ENCODE measurements around the gene RBCK1. TPM values are rescaled to one million over a fixed set of nuclear protein-coding genes. Genes with fewer than 3 reads are reported as not detected.

The RBCK1 gene
- total and polyA plus RNA-seq, 11 donors: 37.0 to 77.7 (median 50.6) TPM

DNA sequence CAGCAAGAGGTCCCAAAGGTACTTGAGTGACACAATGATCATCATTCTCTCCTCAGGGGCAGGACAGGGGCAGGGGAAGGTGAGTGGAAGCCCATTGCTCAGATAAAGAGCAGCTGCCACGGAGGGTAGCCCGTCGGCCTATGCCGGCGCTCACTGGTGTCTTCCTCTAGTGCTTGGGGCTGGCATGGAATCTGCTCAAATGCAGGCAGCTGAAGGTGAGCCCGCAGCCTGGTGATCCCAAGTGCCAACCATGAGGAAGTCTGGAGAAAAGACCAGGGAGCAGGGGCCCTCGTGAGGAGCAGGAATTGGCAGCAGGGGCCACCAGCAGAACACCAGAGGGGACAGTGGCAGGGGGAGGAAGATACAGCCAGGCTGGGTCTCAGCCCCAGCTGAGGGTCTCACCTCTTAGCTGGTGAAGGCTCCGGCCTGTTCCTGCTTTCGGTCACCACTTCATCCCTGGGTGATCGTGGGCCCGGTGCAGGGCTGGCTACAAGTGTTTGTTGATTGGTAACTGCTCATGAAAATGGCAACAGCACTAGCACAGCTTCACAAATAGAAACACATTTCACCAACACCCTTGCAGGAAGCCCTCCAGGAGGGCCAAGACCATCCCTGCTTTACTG, 24.7 kb downstream of the RBCK1 start:
- Histone ChIP-seq H3K4me3 (no peak overlapping the region), H3K4me1 (peaks cover 0 to 22% (median 4%) of the 10 kb centered on the region in 12 donors), H3K9me3 (no peaks in the 10 kb centered on the region), H3K36me3 (peaks cover 6 to 92% (median 80%) of the 10 kb centered on the region in 9 donors), H3K27ac (peak overlapping the region in 4 of 12 donors; percentile 22 to 55 (median 26)), H3K27me3 (no peaks in the 10 kb centered on the region)
- ATAC-seq (peak in 3 of 4 donors; percentile 7 to 30 (median 24)), DNase-seq (no peak)
- intact Hi-C loops (cut with DNase I): loop anchor here in 2 of 10 donors (5.0 kb wide), 2 partner anchors 45 to 80 kb away; no protein-coding TSS in a partner anchor
- no peak for TF ChIP-seq POLR2A (IDR thresholded peaks at IDR 0.05)
- TF ChIP-seq, protein P1, sequence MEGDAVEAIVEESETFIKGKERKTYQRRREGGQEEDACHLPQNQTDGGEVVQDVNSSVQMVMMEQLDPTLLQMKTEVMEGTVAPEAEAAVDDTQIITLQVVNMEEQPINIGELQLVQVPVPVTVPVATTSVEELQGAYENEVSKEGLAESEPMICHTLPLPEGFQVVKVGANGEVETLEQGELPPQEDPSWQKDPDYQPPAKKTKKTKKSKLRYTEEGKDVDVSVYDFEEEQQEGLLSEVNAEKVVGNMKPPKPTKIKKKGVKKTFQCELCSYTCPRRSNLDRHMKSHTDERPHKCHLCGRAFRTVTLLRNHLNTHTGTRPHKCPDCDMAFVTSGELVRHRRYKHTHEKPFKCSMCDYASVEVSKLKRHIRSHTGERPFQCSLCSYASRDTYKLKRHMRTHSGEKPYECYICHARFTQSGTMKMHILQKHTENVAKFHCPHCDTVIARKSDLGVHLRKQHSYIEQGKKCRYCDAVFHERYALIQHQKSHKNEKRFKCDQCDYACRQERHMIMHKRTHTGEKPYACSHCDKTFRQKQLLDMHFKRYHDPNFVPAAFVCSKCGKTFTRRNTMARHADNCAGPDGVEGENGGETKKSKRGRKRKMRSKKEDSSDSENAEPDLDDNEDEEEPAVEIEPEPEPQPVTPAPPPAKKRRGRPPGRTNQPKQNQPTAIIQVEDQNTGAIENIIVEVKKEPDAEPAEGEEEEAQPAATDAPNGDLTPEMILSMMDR (IDR thresholded peaks at IDR 0.05): no peak
- WGBS, 4 donors: 72 to 84% (median 82%) methylated on average over 11 of the region's 11 CpGs

DNA sequence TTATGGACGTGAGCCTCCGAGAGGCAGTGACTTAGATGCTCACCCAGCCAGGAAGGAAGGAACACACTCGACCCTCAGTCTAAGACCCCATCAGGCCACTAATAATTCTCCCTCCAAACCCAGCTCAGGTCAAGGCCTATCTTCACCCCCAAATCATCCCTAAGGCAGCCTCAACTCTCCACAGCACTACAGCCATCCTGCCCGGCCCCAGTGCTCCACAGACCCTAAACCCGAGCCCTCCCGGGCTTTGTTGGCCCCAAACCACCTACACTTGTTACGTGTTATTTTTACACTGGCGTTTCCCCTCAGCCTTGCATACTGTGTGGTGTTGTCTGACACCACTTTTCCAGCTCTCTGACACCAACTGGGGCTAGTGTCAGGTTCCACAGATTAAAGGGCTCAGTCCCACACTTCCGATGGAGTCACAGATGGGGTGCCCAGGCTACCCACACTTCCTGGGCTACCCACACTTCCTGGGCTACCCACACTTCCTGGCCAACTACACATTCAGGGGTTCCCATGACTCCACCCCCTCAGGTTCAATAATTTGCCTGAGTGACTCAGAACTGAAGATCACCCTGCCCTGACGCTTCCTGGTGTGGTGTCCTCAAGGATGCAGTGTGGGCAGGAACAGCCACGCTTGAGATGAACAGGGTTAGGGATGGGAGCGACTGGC, 25.3 kb downstream of the RBCK1 start:
- intact Hi-C loops (cut with DNase I): loop anchor here in 2 of 10 donors (5.0 kb wide), 2 partner anchors 44 to 81 kb away; no protein-coding TSS in a partner anchor
- ATAC-seq (peak in 3 of 4 donors; percentile 7 to 13 (median 7)), DNase-seq (no peak)
- H3K4me1 ChIP-seq: peaks cover 0 to 26% (median 5%) of the 10 kb centered on the region in 12 donors
- TF ChIP-seq, protein P1 (IDR thresholded peaks at IDR 0.05): no peak
- TF ChIP-seq POLR2A (IDR thresholded peaks at IDR 0.05): no peak
- peaks cover 6 to 92% (median 80%) of the 10 kb centered on the region in 9 donors for H3K36me3 ChIP-seq
- 67 to 78% (median 73%) methylated on average over 12 of the region's 12 CpGs for WGBS, 4 donors
- no peaks in the 10 kb centered on the region for H3K27me3 ChIP-seq
- H3K27ac ChIP-seq: peak overlapping the region in 4 of 12 donors; percentile 22 to 55 (median 26)
- no peak overlapping the region for H3K4me3 ChIP-seq
- no peaks in the 10 kb centered on the region for H3K9me3 ChIP-seq

DNA sequence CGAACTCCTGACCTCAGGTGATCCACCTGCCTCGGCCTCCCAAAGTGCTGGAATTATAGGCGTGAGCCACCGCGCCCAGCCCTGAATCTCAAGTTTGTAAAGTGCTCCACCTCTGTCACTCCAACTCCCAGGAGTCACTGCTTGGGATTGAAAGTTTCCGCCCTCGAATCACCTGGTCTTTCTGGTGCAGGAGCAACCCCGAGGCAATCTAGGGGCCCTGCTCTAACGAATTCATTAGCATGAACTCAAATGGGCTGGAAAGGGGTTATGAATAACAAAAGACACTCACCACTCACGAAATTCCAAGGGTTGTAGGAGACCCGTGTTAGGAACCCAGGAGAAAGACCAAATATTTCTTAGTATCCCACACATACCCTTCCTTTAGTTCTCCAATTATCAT, 26.1 kb downstream of the RBCK1 start:
- TF ChIP-seq POLR2A (IDR thresholded peaks at IDR 0.05): no peak
- TF ChIP-seq, protein P1 (IDR thresholded peaks at IDR 0.05): no peak
- H3K27me3 ChIP-seq: no peaks in the 10 kb centered on the region
- intact Hi-C loops (cut with DNase I): loop anchor here in 2 of 10 donors (5.0 kb wide), 2 partner anchors 43 to 82 kb away; no protein-coding TSS in a partner anchor
- H3K4me3 ChIP-seq: no peak overlapping the region
- peaks cover 6 to 92% (median 81%) of the 10 kb centered on the region in 9 donors for H3K36me3 ChIP-seq
- no peak for DNase-seq
- WGBS, 4 donors: 82 to 85% (median 84%) methylated on average over 8 to 11 of the region's 11 CpGs
- H3K27ac ChIP-seq: no peak overlapping the region
- H3K4me1 ChIP-seq: peaks cover 0 to 33% (median 13%) of the 10 kb centered on the region in 12 donors
- no peaks in the 10 kb centered on the region for H3K9me3 ChIP-seq
- ATAC-seq: no peak
